Activated T-helper 2 cell treated with anti-CD3 and anti-CD28 coated beads, Interferon-gamma antibody, Interleukin-2, Interleukin-4, amounts not matched to agents 10 μg/mL and 5 μg/mL and 100 μg/mL, durations not matched to agents 14 hours and 24 hours and 36 hours (primary cell): ENCODE measurements around the gene MAPK11. TPM values are rescaled to one million over a fixed set of nuclear protein-coding genes. Genes with fewer than 3 reads are reported as not detected.

Source experiments
- DNase-seq: peaks from one replicate; pipeline ENCODE4 v3.0.0; 2021; ENCODE audit warnings: low spot score
- H3K27ac Mint-ChIP-seq: one replicate; pipeline ENCODE4 v1.8.0; 2021; ENCODE audit warnings: mixed read lengths
- H3K27me3 Mint-ChIP-seq: one replicate; pipeline ENCODE4 v1.8.0; 2021; ENCODE audit warnings: low read depth, mixed read lengths
- H3K36me3 Mint-ChIP-seq: one replicate; pipeline ENCODE4 v1.8.0; 2021; ENCODE audit warnings: low read depth, mixed read lengths
- H3K4me1 Mint-ChIP-seq: one replicate; pipeline ENCODE4 v1.8.0; 2021; ENCODE audit warnings: low read depth, mixed read lengths
- H3K4me3 Mint-ChIP-seq: one replicate; pipeline ENCODE4 v1.8.0; 2021; ENCODE audit warnings: low read depth, mild to moderate bottlenecking, moderate library complexity, mixed read lengths
- H3K9me3 Mint-ChIP-seq: one replicate; pipeline ENCODE4 v1.8.0; 2021; ENCODE audit warnings: mixed read lengths
- intact Hi-C: fragments of 100-400 bp; cut with micrococcal nuclease; formaldehyde crosslinking; loops from one replicate; pipeline ENCODE4 v1.15.1; 2023
- total RNA-seq: library from RNA; stranded (reverse); gene quantifications from 2 replicates; pipeline ENCODE4 v1.2.3, GENCODE V29; 2022

MAPK11 gene
- total RNA-seq, 1 donor from 2014 or later, result 20.9 TPM

- no peaks in the 10 kb centered on the region for H3K36me3 Mint-ChIP-seq
- H3K27me3 Mint-ChIP-seq, result peaks cover 12% of the 10 kb centered on the region
- intact Hi-C loops, result no loop called here
- H3K27ac Mint-ChIP-seq, result no peak overlapping the region
- DNase-seq, result no peak
- no peaks in the 10 kb centered on the region for H3K9me3 Mint-ChIP-seq
- H3K4me3 Mint-ChIP-seq, result no peak overlapping the region
- H3K4me1 Mint-ChIP-seq, result peaks cover 6% of the 10 kb centered on the region
These were observed 3.2 kb downstream of the MAPK11 start for GRCh38 chr22:50266994-50267393.

GRCh38 chr22:50264946-50265669 lies 5.1 kb downstream of the MAPK11 start:
- H3K9me3 Mint-ChIP-seq, result no peaks in the 10 kb centered on the region
- H3K36me3 Mint-ChIP-seq, result no peaks in the 10 kb centered on the region
- peaks cover 12% of the 10 kb centered on the region for H3K27me3 Mint-ChIP-seq
- intact Hi-C loops, result no loop called here
- no peak for DNase-seq
- no peak overlapping the region for H3K27ac Mint-ChIP-seq
- no peak overlapping the region for H3K4me3 Mint-ChIP-seq
- peaks cover 6% of the 10 kb centered on the region for H3K4me1 Mint-ChIP-seq

GRCh38 chr22:50264104-50264745 lies 6.0 kb downstream of the MAPK11 start:
- intact Hi-C loops, result no loop called here

GRCh38 chr22:50262973-50263617 lies 7.1 kb downstream of the MAPK11 start:
- H3K36me3 Mint-ChIP-seq, result no peaks in the 10 kb centered on the region
- DNase-seq, result no peak
- H3K27ac Mint-ChIP-seq, result no peak overlapping the region
- intact Hi-C loops, result no loop called here
- H3K9me3 Mint-ChIP-seq, result no peaks in the 10 kb centered on the region
- H3K4me3 Mint-ChIP-seq, result no peak overlapping the region
- peaks cover 10% of the 10 kb centered on the region for H3K27me3 Mint-ChIP-seq
- peaks cover 5% of the 10 kb centered on the region for H3K4me1 Mint-ChIP-seq

More at GRCh38 chr22:50264104-50264745, 6.0 kb downstream of the MAPK11 start:
- Mint-ChIP-seq H3K36me3 (no peaks in the 10 kb centered on the region), H3K27ac (no peak overlapping the region), H3K27me3 (peaks cover 12% of the 10 kb centered on the region), H3K4me1 (peaks cover 6% of the 10 kb centered on the region), H3K9me3 (no peaks in the 10 kb centered on the region), H3K4me3 (no peak overlapping the region)
- no peak for DNase-seq

GRCh38 chr22:50262460-50262911 lies 7.7 kb downstream of the MAPK11 start:
- no peak for DNase-seq
- peaks cover 5% of the 10 kb centered on the region for H3K4me1 Mint-ChIP-seq

GRCh38 chr22:50261615-50262459 lies 8.3 kb downstream of the MAPK11 start, which contains the start of gene MAPK12:
Gene MAPK12, minus strand, starts transcription at chr22:50261683. Its CDS starts 174 bp downstream, at chr22:50261509.
- intact Hi-C loops, result no loop called here
- no peak for DNase-seq
- Mint-ChIP-seq H3K27ac (no peak within 1 kb of the TSS), H3K27me3 (peaks cover 9% of the 10 kb centered on the region), H3K4me3 (peak within 1 kb of the TSS; percentile 69), H3K36me3 (no peaks in the 10 kb centered on the region), H3K4me1 (peaks cover 5% of the 10 kb centered on the region), H3K9me3 (no peaks in the 10 kb centered on the region)

More at GRCh38 chr22:50262460-50262911, 7.7 kb downstream of the MAPK11 start:
- Mint-ChIP-seq H3K36me3 (no peaks in the 10 kb centered on the region), H3K9me3 (no peaks in the 10 kb centered on the region), H3K27me3 (peaks cover 9% of the 10 kb centered on the region), H3K27ac (no peak overlapping the region), H3K4me3 (peak overlapping the region; percentile 69)
- intact Hi-C loops, result no loop called here

- DNase-seq, result no peak
- Mint-ChIP-seq H3K9me3 (no peaks in the 10 kb centered on the region), H3K27me3 (peaks cover 9% of the 10 kb centered on the region), H3K36me3 (no peaks in the 10 kb centered on the region), H3K4me1 (peaks cover 5% of the 10 kb centered on the region), H3K4me3 (peak overlapping the region; percentile 17), H3K27ac (no peak overlapping the region)
- intact Hi-C loops, result no loop called here
These were observed 9.2 kb downstream of the MAPK11 start for GRCh38 chr22:50260801-50261614.

- Mint-ChIP-seq H3K4me1 (peaks cover 5% of the 10 kb centered on the region), H3K36me3 (no peaks in the 10 kb centered on the region), H3K9me3 (no peaks in the 10 kb centered on the region), H3K27me3 (peaks cover 9% of the 10 kb centered on the region), H3K27ac (no peak overlapping the region), H3K4me3 (peak overlapping the region; percentile 17)
- DNase-seq, result no peak
- intact Hi-C loops, result no loop called here
These were observed 9.8 kb downstream of the MAPK11 start for GRCh38 chr22:50260434-50260800.

- H3K9me3 Mint-ChIP-seq, result no peaks in the 10 kb centered on the region
- H3K27ac Mint-ChIP-seq, result no peak overlapping the region
- H3K36me3 Mint-ChIP-seq, result no peaks in the 10 kb centered on the region
- peak overlapping the region; percentile 39 for H3K4me3 Mint-ChIP-seq
- DNase-seq, result no peak
- H3K4me1 Mint-ChIP-seq, result peaks cover 5% of the 10 kb centered on the region
- peaks cover 9% of the 10 kb centered on the region for H3K27me3 Mint-ChIP-seq
- intact Hi-C loops, result no loop called here
These were observed 10.9 kb downstream of the MAPK11 start for GRCh38 chr22:50259302-50259701.

GRCh38 chr22:50258361-50259292 lies 11.6 kb downstream of the MAPK11 start:
- no peak for DNase-seq
- Mint-ChIP-seq H3K9me3 (no peaks in the 10 kb centered on the region), H3K36me3 (no peaks in the 10 kb centered on the region), H3K4me3 (peak overlapping the region; percentile 39), H3K27me3 (peaks cover 9% of the 10 kb centered on the region), H3K4me1 (peaks cover 5% of the 10 kb centered on the region), H3K27ac (no peak overlapping the region)
- intact Hi-C loops, result no loop called here
